GM18511 (cell line): ENCODE data around the gene NTM.

Experiments used
- ATAC-seq: cut with Tn5 transposase; IDR thresholded peaks from one replicate; pipeline ENCODE4 v1.9.1; 2021; ENCODE audit warnings: mild to moderate bottlenecking, moderate library complexity; ENCODE audit not compliant: unreplicated experiment

The NTM gene

DNA sequence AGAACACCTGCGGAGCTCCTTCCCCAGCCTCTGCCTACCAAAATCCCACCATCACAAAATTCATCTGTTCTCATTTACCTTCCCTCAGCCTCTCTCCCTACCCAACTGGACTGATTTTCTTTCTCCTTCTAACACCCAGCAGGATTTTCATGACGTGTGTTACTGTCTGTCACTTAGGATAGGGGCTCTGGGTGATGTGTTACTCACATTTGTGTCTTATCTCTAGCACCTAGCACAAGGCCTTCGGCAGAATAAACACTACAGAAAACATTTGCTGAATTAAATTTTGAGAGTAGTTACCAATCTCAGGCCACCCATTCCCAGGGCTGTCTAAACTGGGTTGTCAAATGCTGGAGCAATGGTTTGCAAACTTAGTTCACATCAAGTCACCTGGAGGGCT lies 88.0 kb downstream of the NTM start:
- ATAC-seq: no peak

- ATAC-seq: no peak
Measured at GRCh38 chr11:131460931-131461330, 90.5 kb downstream of the NTM start.

DNA sequence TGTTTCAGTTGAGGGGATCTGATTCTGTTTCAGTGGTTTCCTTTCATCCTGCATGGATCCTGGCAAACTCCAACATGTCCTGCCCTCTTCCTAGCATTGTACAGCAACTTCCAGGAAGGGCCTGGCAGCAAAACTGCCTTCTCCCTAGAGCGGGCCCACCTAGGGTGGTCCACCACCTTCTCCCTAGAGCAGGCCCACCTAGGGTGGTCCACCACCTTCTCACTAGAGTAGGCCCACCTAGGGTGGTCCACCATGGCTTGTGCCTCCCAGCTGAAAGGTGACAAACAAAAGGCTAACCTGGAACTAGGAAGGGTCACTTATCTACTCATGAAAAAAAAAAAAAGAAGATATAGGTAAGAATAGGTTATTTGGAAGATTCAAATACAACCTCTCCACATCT lies 92.2 kb downstream of the NTM start:
- ATAC-seq: no peak

DNA sequence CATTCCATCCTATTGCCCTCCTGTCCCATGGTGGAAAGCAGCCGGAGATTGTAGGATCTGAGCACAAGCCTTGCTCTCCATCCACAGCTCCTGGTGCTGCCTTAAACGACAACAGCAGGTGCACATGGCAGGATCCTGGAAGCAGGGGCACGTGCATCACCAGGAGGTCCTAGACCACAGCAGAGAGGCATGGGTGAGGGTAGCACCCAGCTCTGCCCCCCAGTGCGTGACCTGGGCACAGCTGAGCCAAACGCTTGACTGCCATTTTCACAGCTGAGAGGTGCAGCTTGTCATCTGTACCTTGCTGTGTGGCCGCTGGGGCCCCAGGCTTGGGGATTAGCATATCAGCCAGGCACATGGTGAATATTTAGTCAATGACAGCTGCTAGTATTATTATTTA lies 92.7 kb downstream of the NTM start:
- no peak for ATAC-seq

- no peak for ATAC-seq
Measured at GRCh38 chr11:131463649-131464425, 93.4 kb downstream of the NTM start.

DNA sequence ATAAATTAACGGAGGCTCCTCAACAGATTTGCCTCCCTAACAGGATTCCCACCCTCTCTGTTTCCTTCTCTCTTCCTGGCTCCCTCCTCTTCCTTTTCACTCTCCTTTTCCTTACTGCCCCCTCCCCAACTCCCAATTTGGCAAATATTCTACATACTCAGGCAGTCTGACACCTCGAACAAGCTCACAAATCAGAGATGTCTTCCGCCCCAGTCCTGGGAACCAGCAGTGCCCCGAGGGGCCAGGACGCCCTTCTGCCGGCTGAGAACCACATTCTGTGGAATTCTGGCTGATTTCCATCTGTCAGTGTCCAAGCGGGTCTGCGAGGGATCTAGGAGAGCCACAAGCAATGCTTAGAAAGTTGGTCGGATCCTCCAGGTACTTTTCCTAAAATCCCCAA lies 94.0 kb downstream of the NTM start:
- ATAC-seq: no peak

DNA sequence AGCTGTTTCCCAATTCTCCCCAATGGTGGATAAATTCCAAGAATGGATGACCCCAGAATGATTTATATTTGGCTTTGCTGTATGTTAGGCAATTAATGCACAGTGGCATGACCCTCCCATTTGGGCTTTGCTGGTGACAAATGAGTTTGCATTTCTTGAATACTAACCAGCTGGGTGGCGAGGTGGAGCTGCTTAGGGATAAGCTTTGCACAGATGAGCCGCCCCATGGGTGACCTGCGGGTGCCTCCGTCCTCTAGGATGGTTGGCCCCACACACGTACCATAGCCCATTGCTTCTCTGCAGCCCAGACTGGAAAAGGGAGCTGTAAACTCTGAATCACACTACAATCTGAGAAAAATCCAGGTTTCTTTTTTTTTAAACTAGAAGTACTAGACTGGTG lies 94.6 kb downstream of the NTM start:
- ATAC-seq: no peak

DNA sequence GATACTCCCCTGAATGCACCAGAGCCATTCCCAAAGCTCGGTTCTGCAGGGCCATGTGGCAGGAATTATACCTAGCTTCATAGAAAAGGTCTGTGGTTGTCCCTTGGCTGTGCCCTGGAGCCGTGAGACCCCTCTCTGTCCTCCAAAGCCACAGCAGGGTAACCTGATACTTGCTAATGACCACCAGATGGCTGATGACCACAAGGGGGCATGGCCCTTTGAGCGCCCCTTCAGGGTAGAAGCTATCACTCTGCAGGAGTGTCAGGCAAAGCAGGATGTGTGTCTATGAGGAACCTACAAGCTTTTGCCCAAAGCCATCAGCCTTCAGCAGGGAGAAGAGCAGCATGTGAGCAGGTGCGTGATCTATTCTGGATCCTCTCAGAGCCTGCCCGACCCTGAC lies 95.3 kb downstream of the NTM start:
- ATAC-seq: no peak

DNA sequence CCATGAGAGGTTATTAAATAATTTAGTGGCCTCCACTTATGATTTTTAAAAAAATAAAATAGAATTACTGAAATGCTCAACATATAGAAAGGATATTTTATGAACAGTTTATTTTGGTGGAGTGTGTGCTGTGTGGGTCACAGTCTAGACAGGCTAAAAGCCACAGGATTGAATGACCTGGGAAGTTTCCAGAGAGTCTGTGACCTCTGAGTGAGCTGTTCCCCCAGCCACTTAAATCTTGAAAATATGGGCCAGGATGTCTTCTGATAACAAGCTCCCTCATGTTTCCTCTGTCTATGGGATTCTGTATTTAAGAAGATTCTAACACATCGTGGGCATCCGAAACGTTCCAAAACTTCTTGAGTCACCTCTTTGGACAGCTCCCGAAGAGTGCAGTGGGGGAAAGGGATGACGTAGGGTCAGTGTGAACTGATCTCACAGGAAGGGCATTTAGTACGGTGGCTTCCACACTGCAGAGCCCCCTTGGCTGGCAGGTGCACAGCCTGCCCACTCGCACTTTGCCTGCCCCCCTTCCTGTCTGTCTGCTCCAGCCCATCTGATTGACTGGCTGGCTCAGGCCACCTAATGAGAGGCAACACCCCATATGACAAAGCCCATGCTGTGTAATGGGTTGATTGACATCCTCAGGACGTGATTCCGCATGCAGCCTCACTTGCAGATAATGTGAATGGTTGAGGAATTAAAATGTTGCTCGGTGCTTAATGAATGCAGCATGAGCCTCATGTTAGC lies 97.4 kb downstream of the NTM start:
- ATAC-seq: no peak

DNA sequence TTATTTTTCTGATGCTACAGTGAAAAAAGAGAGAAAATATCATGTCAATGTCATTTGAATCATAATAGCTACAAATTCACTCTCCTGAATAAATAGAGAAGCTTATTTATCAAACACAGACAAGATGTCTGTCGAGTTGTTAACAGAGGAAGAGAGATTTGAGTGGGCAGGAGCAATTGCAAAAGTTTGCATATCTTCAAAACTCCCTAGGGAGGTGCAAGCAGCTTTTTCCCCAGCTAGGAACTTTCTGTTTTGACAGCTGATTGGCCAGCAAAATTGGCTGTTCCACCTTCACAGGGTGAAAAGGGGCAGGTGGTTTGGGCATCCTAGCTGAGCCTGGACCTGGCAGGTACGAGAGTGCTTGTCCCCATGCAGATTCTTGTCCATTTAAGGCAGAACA lies 98.2 kb downstream of the NTM start:
- no peak for ATAC-seq

GRCh38 chr11:131470216-131470925 lies 100.0 kb downstream of the NTM start:
- no peak for ATAC-seq

- no peak for ATAC-seq
Measured at GRCh38 chr11:131471976-131472375, 101.6 kb downstream of the NTM start.

DNA sequence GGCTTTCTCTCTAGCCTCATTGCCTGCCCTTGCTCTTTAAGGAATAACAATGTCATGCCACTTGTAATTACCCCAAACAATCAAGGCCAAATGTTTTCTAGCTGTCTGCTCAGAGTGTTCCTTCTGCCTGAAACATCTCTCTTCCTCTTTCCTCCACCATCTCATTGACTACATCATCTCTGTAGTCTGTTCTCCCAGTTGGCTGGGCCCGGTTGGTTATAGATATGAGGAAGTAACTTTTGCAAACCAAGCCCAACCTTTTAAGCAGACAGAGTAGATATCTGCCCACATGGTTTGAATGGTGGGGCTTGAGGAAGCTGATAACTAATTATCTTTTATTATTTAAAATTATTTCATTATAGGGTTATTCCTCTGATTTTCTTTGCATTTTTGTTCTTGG lies 104.5 kb downstream of the NTM start:
- no peak for ATAC-seq

DNA sequence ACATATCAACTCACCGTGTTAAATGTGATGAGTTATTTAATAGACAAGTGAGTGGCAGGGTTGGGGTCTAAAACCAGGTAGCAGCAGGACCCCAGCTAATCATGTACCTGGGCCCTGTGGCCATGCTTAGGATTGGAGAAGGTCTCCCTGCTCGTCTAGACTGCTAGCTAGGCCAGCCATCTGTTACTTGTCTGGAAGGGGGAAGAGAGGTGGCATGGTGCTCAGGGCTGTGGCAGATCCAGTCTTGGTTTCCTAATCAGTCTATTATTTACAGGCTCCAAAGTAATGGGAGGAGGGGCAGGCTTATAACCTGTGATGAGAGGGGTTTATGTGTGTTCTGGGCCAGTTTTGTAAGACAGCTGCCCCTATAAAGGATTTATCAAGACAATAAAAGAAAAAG lies 105.9 kb downstream of the NTM start:
- ATAC-seq: no peak

GRCh38 chr11:131478341-131478740 lies 107.9 kb downstream of the NTM start:
- no peak for ATAC-seq

GRCh38 chr11:131481303-131481702 lies 110.9 kb downstream of the NTM start:
- no peak for ATAC-seq

GRCh38 chr11:131481971-131482370 lies 111.6 kb downstream of the NTM start:
- no peak for ATAC-seq

DNA sequence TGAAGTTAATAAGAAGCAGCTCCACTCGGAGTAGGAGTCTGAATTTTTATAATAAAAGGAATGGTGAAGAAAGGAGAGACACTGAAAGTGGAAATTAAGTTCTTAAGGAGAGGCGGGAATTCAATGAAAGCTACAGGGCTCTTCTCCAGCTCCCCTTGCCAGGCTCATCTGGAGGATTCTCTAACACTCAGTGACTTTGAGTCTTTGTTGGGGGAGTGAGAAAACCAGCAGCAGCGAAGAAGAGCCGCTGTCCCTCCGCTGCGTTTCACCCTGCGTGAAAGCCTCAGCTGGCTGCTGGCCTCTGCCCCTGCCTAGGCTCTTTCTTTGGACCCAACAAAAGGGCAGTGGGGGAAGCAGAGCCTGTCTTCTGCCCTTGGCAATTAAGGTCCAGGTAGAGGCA lies 113.0 kb downstream of the NTM start:
- no peak for ATAC-seq

DNA sequence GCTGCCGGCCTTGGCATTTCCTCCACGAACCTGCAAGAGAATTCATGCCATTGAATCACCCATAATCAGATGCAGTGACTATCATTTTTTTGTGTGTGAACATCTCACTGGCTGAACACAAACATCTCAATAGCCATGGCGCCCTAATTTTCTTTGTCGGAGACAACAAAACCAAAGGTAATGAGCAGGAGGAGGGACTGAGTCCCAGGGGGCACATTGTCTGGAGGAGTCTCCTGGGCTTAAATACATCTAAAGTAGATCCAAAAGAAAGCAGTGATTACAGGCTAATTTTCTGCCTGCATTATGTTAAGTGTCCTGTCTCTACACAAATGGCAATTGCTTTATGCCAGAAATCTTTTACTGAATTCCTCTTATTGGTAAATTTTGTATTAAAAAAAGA lies 113.5 kb downstream of the NTM start:
- no peak for ATAC-seq

- no peak for ATAC-seq
Measured at GRCh38 chr11:131486100-131486499, 115.7 kb downstream of the NTM start.

DNA sequence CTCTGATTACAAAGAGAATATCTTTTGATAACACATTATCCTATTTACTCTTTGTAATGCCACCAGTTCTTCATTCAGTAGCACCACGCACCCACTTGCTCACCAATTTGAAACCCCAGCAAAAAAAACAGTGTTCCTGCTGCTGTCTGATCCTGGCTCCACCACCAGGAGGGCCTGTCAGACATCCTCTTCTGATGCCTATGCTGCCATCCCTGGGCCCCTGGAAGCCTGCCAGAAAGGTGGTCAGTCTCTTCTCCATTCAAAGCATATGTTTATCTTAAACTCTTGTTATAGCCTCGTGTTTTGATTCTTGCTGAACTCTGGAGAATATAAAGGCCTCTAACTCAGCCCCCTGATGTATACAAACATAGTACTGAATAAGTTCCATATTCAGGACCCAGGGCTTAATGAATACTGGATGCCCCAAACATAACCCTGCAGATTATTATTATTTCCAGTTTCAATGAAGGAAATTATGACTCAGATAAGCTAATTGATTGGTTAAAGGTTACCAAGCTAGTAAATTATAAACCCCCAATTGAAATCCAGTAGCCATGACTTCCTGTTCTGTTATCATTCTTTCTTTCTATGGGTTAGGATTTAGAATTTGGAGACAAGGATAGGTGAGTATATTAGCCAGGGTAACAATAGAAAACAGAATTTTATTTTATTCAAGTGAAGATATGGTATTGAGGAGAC lies 116.7 kb downstream of the NTM start:
- no peak for ATAC-seq
